Thymus (tissue), 11 donors: ENCODE results near the gene ZFP28. TPM values are rescaled to one million over a fixed set of nuclear protein-coding genes. Genes with fewer than 3 reads are reported as not detected.

ENCODE experiments used
- DNase-seq, 9 donors: peaks; one replicate each; pipeline ENCODE4 v3.0.0-alpha.2; 2013; ENCODE audit warnings: low spot score in 9 of 9, low read depth in 6 of 9, missing footprints in 1 of 9
- H3K27ac ChIP-seq, 2 donors: one replicate each; pipeline ENCODE4 v1.5.1; 2013; ENCODE audit warnings: control low read depth in 1 of 2, low read depth in 1 of 2, low read length in 1 of 2, mild to moderate bottlenecking in 1 of 2, moderate library complexity in 1 of 2
- H3K27me3 ChIP-seq, 2 donors: one replicate each; pipeline ENCODE4 v1.5.1; 2013; ENCODE audit warnings: low read length in 1 of 2; ENCODE audit not compliant: control insufficient read depth in 2 of 2, insufficient read depth in 1 of 2
- H3K36me3 ChIP-seq, 2 donors: one replicate each; pipeline ENCODE4 v1.5.1; 2013; ENCODE audit warnings: low read length in 1 of 2, mild to moderate bottlenecking in 1 of 2, moderate library complexity in 1 of 2; ENCODE audit not compliant: control insufficient read depth in 2 of 2, insufficient read depth in 2 of 2
- H3K4me1 ChIP-seq, 2 donors: one replicate each; pipeline ENCODE4 v1.5.1; 2013; ENCODE audit warnings: low read length in 2 of 2; ENCODE audit not compliant: control insufficient read depth in 2 of 2, insufficient read depth in 2 of 2
- H3K4me3 ChIP-seq, 2 donors: one replicate each; pipeline ENCODE4 v1.5.1; 2013; ENCODE audit warnings: low read length in 2 of 2, control low read depth in 1 of 2, mild to moderate bottlenecking in 1 of 2
- H3K9me3 ChIP-seq, 2 donors: one replicate each; pipeline ENCODE4 v1.5.1; 2013; ENCODE audit warnings: low read length in 1 of 2, mild to moderate bottlenecking in 1 of 2; ENCODE audit not compliant: control insufficient read depth in 2 of 2, insufficient read depth in 1 of 2
- WGBS: extraction: QIAGEN DNeasy Blood & Tissue Kit; methylation state at CpG from one replicate; pipeline ENCODE4 v1.1.7; 2013; 5-methylcytosine and 5-hydroxymethylcytosine counted together
- polyA plus RNA-seq: library from polyadenylated mRNA; stranded (reverse); fragments of 200-250 nt; gene quantifications from one replicate; pipeline ENCODE4 v1.2.3, GENCODE V29; 2013
- total RNA-seq: library from RNA; stranded (reverse); fragments of 120-200 nt; gene quantifications from one replicate; pipeline ENCODE4 v1.2.4, GENCODE V29; 2013
- donor health status: healthy.

Gene ZFP28
- total and polyA plus RNA-seq, 2 donors: 2.9 to 6.1 TPM

- Histone ChIP-seq H3K27me3 (no peaks in the 10 kb centered on the region), H3K36me3 (peaks cover 5 to 12% of the 10 kb centered on the region in 2 donors), H3K4me1 (no peaks in the 10 kb centered on the region), H3K9me3 (peaks cover 6 to 12% of the 10 kb centered on the region in 2 donors), H3K4me3 (no peak overlapping the region), H3K27ac (no peak overlapping the region)
- DNase-seq: no peak
- WGBS: 98% methylated on average over 11 of the region's 11 CpGs
Observed at GRCh38 chr19:56577719-56578602, 39.2 kb downstream of the ZFP28 start.

DNA sequence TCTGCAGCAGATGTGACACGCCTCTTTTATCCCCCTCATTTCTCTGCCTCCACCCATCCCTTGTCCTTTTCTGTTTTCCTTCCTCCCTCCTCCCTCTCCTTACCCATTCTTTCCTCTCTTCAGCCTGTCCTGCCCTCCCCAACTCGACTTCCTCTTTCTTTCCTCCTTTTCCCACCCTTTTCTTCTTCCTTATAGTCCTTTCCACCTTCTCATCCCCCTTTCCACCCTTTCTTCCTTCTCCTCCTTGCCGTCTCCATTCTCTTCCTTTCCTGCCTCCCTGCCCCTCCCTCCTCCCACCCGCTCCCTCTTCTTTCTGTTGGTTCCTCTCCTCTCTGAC, 55.7 kb downstream of the ZFP28 start:
- WGBS: 72% methylated on average over 4 of the region's 4 CpGs
- H3K4me3 ChIP-seq: no peak overlapping the region
- H3K9me3 ChIP-seq: peaks cover 4 to 10% of the 10 kb centered on the region in 2 donors
- H3K27me3 ChIP-seq: no peaks in the 10 kb centered on the region
- H3K27ac ChIP-seq: no peak overlapping the region
- H3K4me1 ChIP-seq: peaks cover 4 to 7% of the 10 kb centered on the region in 2 donors
- DNase-seq: no peak
- peaks cover 3 to 5% of the 10 kb centered on the region in 2 donors for H3K36me3 ChIP-seq

GRCh38 chr19:56594783-56595547, 56.2 kb downstream of the ZFP28 start, which contains the start of gene ZNF71:
Gene ZNF71, plus strand, starts transcription at chr19:56595302. Its CDS starts 6,257 bp downstream, at chr19:56601559.
- Histone ChIP-seq H3K4me1 (peaks cover 4 to 7% of the 10 kb centered on the region in 2 donors), H3K36me3 (peaks cover 3 to 5% of the 10 kb centered on the region in 2 donors), H3K9me3 (peaks cover 3 to 4% of the 10 kb centered on the region in 2 donors), H3K27ac (peak within 1 kb of the TSS in 1 of 2 donors; percentile 47), H3K4me3 (peak within 1 kb of the TSS; percentile 75 to 79), H3K27me3 (no peaks in the 10 kb centered on the region)
- WGBS: under 1% methylated on average over 52 of the region's 52 CpGs
- peak; percentile 47 to 88 (median 71) for DNase-seq

GRCh38 chr19:56595548-56595899, 56.8 kb downstream of the ZFP28 start:
- no peaks in the 10 kb centered on the region for H3K9me3 ChIP-seq
- no peaks in the 10 kb centered on the region for H3K27me3 ChIP-seq
- H3K36me3 ChIP-seq: peaks cover 3 to 5% of the 10 kb centered on the region in 2 donors
- peaks cover 4 to 7% of the 10 kb centered on the region in 2 donors for H3K4me1 ChIP-seq
- no peak overlapping the region for H3K27ac ChIP-seq
- peak in 1 of 9 donors; percentile 3 for DNase-seq
- 1% methylated on average over 4 of the region's 4 CpGs for WGBS
- peak overlapping the region; percentile 75 to 79 for H3K4me3 ChIP-seq

GRCh38 chr19:56596676-56597075, 57.9 kb downstream of the ZFP28 start:
- Histone ChIP-seq H3K36me3 (peaks cover 14% of the 10 kb centered on the region in 2 donors), H3K4me1 (peaks cover 4 to 7% of the 10 kb centered on the region in 2 donors), H3K27ac (no peak overlapping the region), H3K4me3 (no peak overlapping the region), H3K9me3 (peaks cover 8 to 10% of the 10 kb centered on the region in 2 donors), H3K27me3 (no peaks in the 10 kb centered on the region)
- 86% methylated on average over 4 of the region's 4 CpGs for WGBS
- DNase-seq: no peak

- WGBS: 98% methylated on average over 4 of the region's 4 CpGs
- DNase-seq: no peak
- Histone ChIP-seq H3K9me3 (peaks cover 8 to 10% of the 10 kb centered on the region in 2 donors), H3K27me3 (no peaks in the 10 kb centered on the region), H3K36me3 (peaks cover 14 to 15% of the 10 kb centered on the region in 2 donors), H3K27ac (no peak overlapping the region), H3K4me3 (no peak overlapping the region), H3K4me1 (peaks cover 4 to 7% of the 10 kb centered on the region in 2 donors)
Observed at GRCh38 chr19:56597696-56598095, 58.9 kb downstream of the ZFP28 start.

DNA sequence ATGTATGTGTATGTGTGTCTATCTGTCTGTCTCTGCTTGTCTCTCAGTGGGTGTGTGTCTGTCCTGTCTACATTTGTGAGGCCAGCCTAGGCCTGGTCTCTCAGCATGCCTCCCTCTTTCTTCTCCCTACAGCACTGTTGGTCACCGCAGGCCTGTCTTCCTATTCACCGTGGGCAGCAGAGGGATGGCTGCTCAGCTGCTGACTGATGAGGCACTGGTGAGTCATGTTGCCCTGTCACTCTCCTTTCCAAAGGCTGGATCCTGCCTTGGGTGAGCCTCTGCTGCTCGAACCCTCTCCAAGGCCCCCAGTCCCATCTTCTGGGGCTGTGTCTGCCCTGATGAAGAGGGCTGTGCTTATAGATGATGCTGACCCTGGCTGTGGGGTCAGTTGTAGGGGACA, 62.6 kb downstream of the ZFP28 start:
- Histone ChIP-seq H3K27ac (no peak overlapping the region), H3K4me3 (no peak overlapping the region), H3K36me3 (peaks cover 14 to 18% of the 10 kb centered on the region in 2 donors), H3K27me3 (no peaks in the 10 kb centered on the region), H3K9me3 (peaks cover 17 to 24% of the 10 kb centered on the region in 2 donors), H3K4me1 (no peaks in the 10 kb centered on the region)
- no peak for DNase-seq
- 98% methylated on average over 3 of the region's 3 CpGs for WGBS

GRCh38 chr19:56603829-56604228, 65.1 kb downstream of the ZFP28 start:
- DNase-seq: no peak
- Histone ChIP-seq H3K36me3 (peaks cover 10 to 15% of the 10 kb centered on the region in 2 donors), H3K27me3 (no peaks in the 10 kb centered on the region), H3K27ac (no peak overlapping the region), H3K4me3 (no peak overlapping the region), H3K9me3 (peaks cover 18 to 30% of the 10 kb centered on the region in 2 donors), H3K4me1 (no peaks in the 10 kb centered on the region)
- WGBS: 80% methylated on average over 6 of the region's 6 CpGs
